ENCODE data around the gene PM20D1.

The PM20D1 gene

DNA sequence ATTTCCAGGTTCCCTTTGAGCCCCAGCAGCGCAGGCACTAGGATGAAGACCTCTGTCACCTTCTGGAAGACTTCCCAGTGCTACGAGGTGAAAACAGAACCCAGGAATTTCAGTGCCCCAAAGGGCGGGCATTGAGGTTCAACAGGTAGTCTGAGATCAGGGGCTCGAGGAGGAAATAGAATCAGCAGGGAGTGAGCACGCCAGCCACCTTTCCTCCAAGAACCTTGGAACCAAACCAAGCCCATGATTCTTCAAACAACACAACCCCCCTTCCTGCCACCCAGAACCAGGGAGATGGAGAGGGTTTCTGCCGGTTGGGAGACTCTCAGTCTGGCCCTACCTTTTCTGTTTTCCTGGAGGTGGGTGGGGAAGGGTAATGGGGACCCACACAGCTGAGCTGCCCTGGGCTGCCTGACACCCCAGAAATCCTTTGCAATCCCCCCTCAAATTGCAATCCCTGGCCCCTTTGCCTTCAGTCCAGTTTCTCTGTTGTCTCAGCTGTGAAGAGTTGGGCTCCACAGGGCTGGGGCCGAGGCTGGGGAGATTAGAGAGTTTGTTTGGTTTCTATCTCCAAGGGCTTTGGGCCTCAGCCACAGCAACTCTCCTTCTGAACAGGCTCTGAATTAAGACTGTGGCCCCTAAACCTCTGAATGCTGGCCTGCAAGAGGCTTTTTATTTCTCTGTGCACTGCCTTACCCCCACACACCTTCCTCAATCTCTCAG lies 48.8 kb downstream of the PM20D1 start:
- H3K27me3 ChIP-seq (ENCODE audit: low read depth, low read length), result no peaks in the 10 kb centered on the region
- no peaks in the 10 kb centered on the region for H3K9me3 ChIP-seq (ENCODE audit: control insufficient read depth in 1 of 2, low read length in 2 of 2)
- no peak overlapping the region for H3K4me3 ChIP-seq (ENCODE audit: low read depth in 1 of 2, low read length in 2 of 2)
- H3K27ac ChIP-seq (ENCODE audit: low read length), result no peak overlapping the region
- H3K36me3 ChIP-seq (ENCODE audit: control insufficient read depth in 1 of 2, insufficient read depth in 2 of 2, low read length in 2 of 2), result peaks cover 25 to 41% of the 10 kb centered on the region in 2 donors
- peaks cover 0 to 16% of the 10 kb centered on the region in 2 donors for H3K4me1 ChIP-seq (ENCODE audit: control insufficient read depth in 1 of 2, insufficient read depth in 2 of 2, low read length in 2 of 2)

- H3K27me3 ChIP-seq (ENCODE audit: low read depth, low read length), result no peaks in the 10 kb centered on the region
- peaks cover 0 to 9% of the 10 kb centered on the region in 2 donors for H3K4me1 ChIP-seq (ENCODE audit: control insufficient read depth in 1 of 2, insufficient read depth in 2 of 2, low read length in 2 of 2)
- H3K9me3 ChIP-seq (ENCODE audit: control insufficient read depth in 1 of 2, low read length in 2 of 2), result no peaks in the 10 kb centered on the region
- no peak overlapping the region for H3K27ac ChIP-seq (ENCODE audit: low read length)
- no peak overlapping the region for H3K4me3 ChIP-seq (ENCODE audit: low read depth in 1 of 2, low read length in 2 of 2)
- peaks cover 25 to 46% of the 10 kb centered on the region in 2 donors for H3K36me3 ChIP-seq (ENCODE audit: control insufficient read depth in 1 of 2, insufficient read depth in 2 of 2, low read length in 2 of 2)
Measured at GRCh38 chr1:205800427-205800826, 49.5 kb downstream of the PM20D1 start.

GRCh38 chr1:205798577-205798976 lies 51.4 kb downstream of the PM20D1 start:
- no peak overlapping the region for H3K27ac ChIP-seq (ENCODE audit: low read length)
- no peaks in the 10 kb centered on the region for H3K9me3 ChIP-seq (ENCODE audit: control insufficient read depth in 1 of 2, low read length in 2 of 2)
- peaks cover 36 to 63% of the 10 kb centered on the region in 2 donors for H3K36me3 ChIP-seq (ENCODE audit: control insufficient read depth in 1 of 2, insufficient read depth in 2 of 2, low read length in 2 of 2)
- H3K27me3 ChIP-seq (ENCODE audit: low read depth, low read length), result no peaks in the 10 kb centered on the region
- H3K4me1 ChIP-seq (ENCODE audit: control insufficient read depth in 1 of 2, insufficient read depth in 2 of 2, low read length in 2 of 2), result peaks cover 0 to 9% of the 10 kb centered on the region in 2 donors
- no peak overlapping the region for H3K4me3 ChIP-seq (ENCODE audit: low read depth in 1 of 2, low read length in 2 of 2)

GRCh38 chr1:205797168-205797567 lies 52.8 kb downstream of the PM20D1 start:
- Histone ChIP-seq H3K4me1 (ENCODE audit: control insufficient read depth in 1 of 2, insufficient read depth in 2 of 2, low read length in 2 of 2) (peaks cover 0 to 8% of the 10 kb centered on the region in 2 donors), H3K27me3 (ENCODE audit: low read depth, low read length) (no peaks in the 10 kb centered on the region), H3K36me3 (ENCODE audit: control insufficient read depth in 1 of 2, insufficient read depth in 2 of 2, low read length in 2 of 2) (peaks cover 36 to 74% of the 10 kb centered on the region in 2 donors), H3K9me3 (ENCODE audit: control insufficient read depth in 1 of 2, low read length in 2 of 2) (no peaks in the 10 kb centered on the region), H3K27ac (ENCODE audit: low read length) (no peak overlapping the region), H3K4me3 (ENCODE audit: low read depth in 1 of 2, low read length in 2 of 2) (no peak overlapping the region)

DNA sequence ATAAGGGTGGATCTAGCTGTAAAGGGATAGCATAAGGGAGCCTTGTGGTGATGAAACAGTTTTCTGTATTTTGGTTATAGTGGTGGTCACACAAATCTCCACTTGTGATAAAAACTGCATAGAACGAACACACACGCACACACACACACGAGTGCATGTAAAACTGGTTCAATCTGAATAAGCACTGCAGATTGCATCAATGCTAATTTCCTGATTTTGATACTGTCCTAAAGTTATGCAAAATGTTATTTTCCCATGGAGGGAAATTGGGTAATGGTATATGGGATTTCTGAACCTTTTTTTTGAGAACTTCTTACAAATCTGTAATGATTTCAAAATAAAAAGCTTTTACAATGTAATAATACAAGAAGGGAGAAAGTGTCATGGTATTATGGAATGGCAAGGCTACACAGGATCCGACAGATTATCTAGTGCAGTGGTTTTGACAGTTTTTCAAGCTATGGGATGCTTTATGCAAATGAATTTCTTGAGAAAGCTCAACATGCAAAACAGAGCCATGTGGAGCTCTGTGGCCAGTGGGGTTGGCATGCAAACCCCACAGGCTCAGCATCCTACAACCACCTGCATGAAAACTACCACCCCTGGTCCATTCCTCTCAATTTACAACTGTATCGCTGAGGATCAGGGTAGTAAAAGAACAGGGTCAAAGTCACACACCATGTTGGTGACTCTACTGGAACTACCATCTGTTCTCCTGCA lies 55.8 kb downstream of the PM20D1 start:
- H3K9me3 ChIP-seq (ENCODE audit: control insufficient read depth in 1 of 2, low read length in 2 of 2), result no peaks in the 10 kb centered on the region
- H3K27me3 ChIP-seq (ENCODE audit: low read depth, low read length), result no peaks in the 10 kb centered on the region
- no peak overlapping the region for H3K4me3 ChIP-seq (ENCODE audit: low read depth in 1 of 2, low read length in 2 of 2)
- no peaks in the 10 kb centered on the region for H3K4me1 ChIP-seq (ENCODE audit: control insufficient read depth in 1 of 2, insufficient read depth in 2 of 2, low read length in 2 of 2)
- H3K36me3 ChIP-seq (ENCODE audit: control insufficient read depth in 1 of 2, insufficient read depth in 2 of 2, low read length in 2 of 2), result peaks cover 43 to 82% of the 10 kb centered on the region in 2 donors
- H3K27ac ChIP-seq (ENCODE audit: low read length), result no peak overlapping the region

GRCh38 chr1:205792961-205793673 lies 56.8 kb downstream of the PM20D1 start:
- no peak overlapping the region for H3K4me3 ChIP-seq (ENCODE audit: low read depth in 1 of 2, low read length in 2 of 2)
- peaks cover 34 to 71% of the 10 kb centered on the region in 2 donors for H3K36me3 ChIP-seq (ENCODE audit: control insufficient read depth in 1 of 2, insufficient read depth in 2 of 2, low read length in 2 of 2)
- H3K4me1 ChIP-seq (ENCODE audit: control insufficient read depth in 1 of 2, insufficient read depth in 2 of 2, low read length in 2 of 2), result no peaks in the 10 kb centered on the region
- H3K27me3 ChIP-seq (ENCODE audit: low read depth, low read length), result no peaks in the 10 kb centered on the region
- no peak overlapping the region for H3K27ac ChIP-seq (ENCODE audit: low read length)
- no peaks in the 10 kb centered on the region for H3K9me3 ChIP-seq (ENCODE audit: control insufficient read depth in 1 of 2, low read length in 2 of 2)

GRCh38 chr1:205792481-205792881 lies 57.5 kb downstream of the PM20D1 start:
- H3K36me3 ChIP-seq (ENCODE audit: control insufficient read depth in 1 of 2, insufficient read depth in 2 of 2, low read length in 2 of 2), result peaks cover 28 to 65% of the 10 kb centered on the region in 2 donors
- H3K4me3 ChIP-seq (ENCODE audit: low read depth in 1 of 2, low read length in 2 of 2), result no peak overlapping the region
- no peaks in the 10 kb centered on the region for H3K27me3 ChIP-seq (ENCODE audit: low read depth, low read length)
- H3K27ac ChIP-seq (ENCODE audit: low read length), result no peak overlapping the region
- no peaks in the 10 kb centered on the region for H3K9me3 ChIP-seq (ENCODE audit: control insufficient read depth in 1 of 2, low read length in 2 of 2)
- H3K4me1 ChIP-seq (ENCODE audit: control insufficient read depth in 1 of 2, insufficient read depth in 2 of 2, low read length in 2 of 2), result no peaks in the 10 kb centered on the region

DNA sequence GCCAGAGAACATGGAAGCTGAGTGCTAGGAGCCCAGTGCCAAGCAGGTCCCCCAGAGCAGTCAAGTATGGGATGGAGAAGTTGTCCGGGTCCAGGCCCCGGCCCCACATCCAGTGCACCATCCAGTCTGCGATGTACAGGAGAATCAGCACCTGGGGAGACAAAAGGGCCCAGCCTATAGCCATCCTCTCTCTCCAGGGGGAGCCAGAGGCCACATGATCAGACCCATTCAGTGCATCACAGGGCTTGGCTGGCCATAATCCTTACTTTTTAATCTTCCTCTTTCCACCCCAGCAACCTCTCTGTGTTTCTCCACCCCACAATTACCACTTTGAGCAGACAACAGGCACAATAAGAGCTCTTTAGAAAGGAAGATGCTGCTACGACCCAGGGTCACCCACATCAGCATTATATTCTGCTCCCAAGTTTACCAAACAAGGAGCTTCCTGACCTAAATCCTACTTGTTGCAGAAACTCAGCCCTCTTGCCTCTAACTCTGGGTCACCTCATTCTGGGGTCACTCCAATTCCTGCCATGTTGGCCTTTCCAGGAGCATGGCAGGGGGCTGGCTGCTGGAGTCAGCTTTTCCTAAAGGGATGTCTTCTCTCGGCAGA lies 58.3 kb downstream of the PM20D1 start:
- Histone ChIP-seq H3K27me3 (ENCODE audit: low read depth, low read length) (no peaks in the 10 kb centered on the region), H3K9me3 (ENCODE audit: control insufficient read depth in 1 of 2, low read length in 2 of 2) (no peaks in the 10 kb centered on the region), H3K4me3 (ENCODE audit: low read depth in 1 of 2, low read length in 2 of 2) (no peak overlapping the region), H3K36me3 (ENCODE audit: control insufficient read depth in 1 of 2, insufficient read depth in 2 of 2, low read length in 2 of 2) (peaks cover 25 to 57% of the 10 kb centered on the region in 2 donors), H3K4me1 (ENCODE audit: control insufficient read depth in 1 of 2, insufficient read depth in 2 of 2, low read length in 2 of 2) (no peaks in the 10 kb centered on the region), H3K27ac (ENCODE audit: low read length) (no peak overlapping the region)

- Histone ChIP-seq H3K9me3 (ENCODE audit: control insufficient read depth in 1 of 2, low read length in 2 of 2) (no peaks in the 10 kb centered on the region), H3K4me1 (ENCODE audit: control insufficient read depth in 1 of 2, insufficient read depth in 2 of 2, low read length in 2 of 2) (no peaks in the 10 kb centered on the region), H3K27me3 (ENCODE audit: low read depth, low read length) (no peaks in the 10 kb centered on the region), H3K27ac (ENCODE audit: low read length) (no peak overlapping the region), H3K4me3 (ENCODE audit: low read depth in 1 of 2, low read length in 2 of 2) (no peak overlapping the region), H3K36me3 (ENCODE audit: control insufficient read depth in 1 of 2, insufficient read depth in 2 of 2, low read length in 2 of 2) (peaks cover 14 to 17% of the 10 kb centered on the region in 2 donors)
Measured at GRCh38 chr1:205787287-205787916, 62.5 kb downstream of the PM20D1 start.

GRCh38 chr1:205786601-205787000 lies 63.3 kb downstream of the PM20D1 start:
- no peak overlapping the region for H3K4me3 ChIP-seq (ENCODE audit: low read depth in 1 of 2, low read length in 2 of 2)
- no peaks in the 10 kb centered on the region for H3K27me3 ChIP-seq (ENCODE audit: low read depth, low read length)
- no peaks in the 10 kb centered on the region for H3K4me1 ChIP-seq (ENCODE audit: control insufficient read depth in 1 of 2, insufficient read depth in 2 of 2, low read length in 2 of 2)
- no peak overlapping the region for H3K27ac ChIP-seq (ENCODE audit: low read length)
- H3K9me3 ChIP-seq (ENCODE audit: control insufficient read depth in 1 of 2, low read length in 2 of 2), result no peaks in the 10 kb centered on the region
- peaks cover 10 to 17% of the 10 kb centered on the region in 2 donors for H3K36me3 ChIP-seq (ENCODE audit: control insufficient read depth in 1 of 2, insufficient read depth in 2 of 2, low read length in 2 of 2)
